T-cell (primary cell): ENCODE measurements around the gene CFAP54. TPM values are rescaled to one million over a fixed set of nuclear protein-coding genes. Genes with fewer than 3 reads are reported as not detected.

Experiments
- ATAC-seq, 4 experiments: fragments of 200-7000 bp in 3 of 4; fragments of 150-1000 bp in 1 of 4; cut with Tn5 transposase; replicated peaks in 1 of 4; 1 replicate in 3 of 4; 2 replicates in 1 of 4; pipeline ENCODE4 v1.10.0; 2021; ENCODE audit warnings: moderate library complexity in 3 of 4, mild to moderate bottlenecking in 2 of 4, moderate number of reproducible peaks in 1 of 4
- CTCF ChIA-PET, 2 donors: fragments of 300-600 bp; sonication (Branson Sonifier 250); formaldehyde crosslinking; loops; one replicate each; lab custom pipeline; 2022; ENCODE audit warnings: antibody characterized with exemption in 2 of 2; lab: Charles Lee
- POLR2A ChIA-PET, 2 donors: fragments of 300-600 bp; sonication (Branson Sonifier 250); formaldehyde crosslinking; loops; one replicate each; lab custom pipeline; 2022; ENCODE audit warnings: antibody characterized with exemption in 2 of 2; lab: Charles Lee
- DNase-seq, 35 experiments: peaks; one replicate each; pipeline versions ENCODE4 v3.0.0 to v3.0.0-alpha.2; 2013 to 2023
- H3K27ac ChIP-seq: one replicate; pipeline ENCODE4 v1.5.1; 2013; ENCODE audit warnings: low read length
- H3K27me3 ChIP-seq, 2 experiments: replicated peaks in 1 of 2; 1 replicate in 1 of 2; 2 replicates in 1 of 2; pipeline versions ENCODE4 v1.6.1 to v1.7.0; 2013; ENCODE audit warnings: low read length in 1 of 2, mixed read lengths in 1 of 2; ENCODE audit not compliant: control insufficient read depth in 2 of 2, insufficient read depth in 2 of 2; ENCODE audit errors: extremely low read depth in 1 of 2
- H3K36me3 ChIP-seq, 2 donors: 1 replicate in 1 of 2; 2 replicates in 1 of 2; pipeline versions ENCODE4 v1.6.1 to v1.7.0; 2013; ENCODE audit warnings: low read length in 1 of 2; ENCODE audit not compliant: control insufficient read depth in 2 of 2, insufficient read depth in 1 of 2; ENCODE audit errors: extremely low read depth in 1 of 2
- H3K4me1 ChIP-seq, 2 experiments: 1 replicate in 1 of 2; 2 replicates in 1 of 2; pipeline versions ENCODE4 v1.6.1 to v1.7.0; 2013; ENCODE audit warnings: low read length in 2 of 2, mixed read lengths in 1 of 2; ENCODE audit not compliant: insufficient read depth in 2 of 2, control insufficient read depth in 1 of 2; ENCODE audit errors: extremely low read depth in 1 of 2
- H3K4me3 ChIP-seq, 2 donors: 1 replicate in 1 of 2; 2 replicates in 1 of 2; pipeline versions ENCODE4 v1.5.1 to v1.7.0; 2013; ENCODE audit warnings: mild to moderate bottlenecking in 2 of 2, low read length in 1 of 2, moderate library complexity in 1 of 2; ENCODE audit not compliant: control insufficient read depth in 1 of 2; ENCODE audit errors: extremely low read depth in 1 of 2
- H3K9me3 ChIP-seq: 2 replicates; pipeline ENCODE4 v1.7.0; 2013
- H3K27ac Mint-ChIP-seq, 2 donors: one replicate each; pipeline ENCODE4 v1.8.0; 2020 to 2021; ENCODE audit warnings: mild to moderate bottlenecking in 2 of 2, mixed read lengths in 2 of 2
- H3K27me3 Mint-ChIP-seq, 2 donors: one replicate each; pipeline ENCODE4 v1.8.0; 2021 to 2022; ENCODE audit warnings: mixed read lengths in 2 of 2
- H3K36me3 Mint-ChIP-seq: one replicate; pipeline ENCODE4 v1.8.0; 2021; ENCODE audit warnings: mixed read lengths
- H3K4me1 Mint-ChIP-seq, 3 donors: one replicate each; pipeline ENCODE4 v1.8.0; 2020 to 2022; ENCODE audit warnings: mixed read lengths in 3 of 3, mild to moderate bottlenecking in 1 of 3
- H3K4me3 Mint-ChIP-seq, 3 donors: one replicate each; pipeline ENCODE4 v1.8.0; 2020 to 2022; ENCODE audit warnings: mild to moderate bottlenecking in 3 of 3, mixed read lengths in 3 of 3, moderate library complexity in 3 of 3
- H3K9me3 Mint-ChIP-seq, 3 donors: one replicate each; pipeline ENCODE4 v1.8.0; 2020 to 2022; ENCODE audit warnings: mixed read lengths in 3 of 3
- WGBS: methylation state at CpG from one replicate; pipeline ENCODE4 v1.1.5; 2013; ENCODE audit warnings: missing lambda C conversion rate; ENCODE audit not compliant: insufficient coverage; 5-methylcytosine and 5-hydroxymethylcytosine counted together
- total RNA-seq, 35 experiments: library from RNA in 6 of 35; stranded (reverse) in 6 of 35; fragments of 120-200 nt in 1 of 35; gene quantifications; one replicate each; pipeline versions ENCODE4 v1.2.1 to v1.2.4 and lab custom pipeline; 2013 to 2026

CFAP54 gene
- total RNA-seq, 5 donors from 2014 or later (not counting 1 experiment from before 2014, with no cell fraction given), result 0.47 to 0.95 (median 0.90) TPM

- H3K27me3 Mint-ChIP-seq, result no peaks in the 10 kb centered on the region
- no peak overlapping the region for H3K4me3 Mint-ChIP-seq
- H3K4me1 Mint-ChIP-seq, result no peaks in the 10 kb centered on the region
- H3K9me3 Mint-ChIP-seq, result no peaks in the 10 kb centered on the region
- WGBS, result 100% methylated on average over 2 of the region's 3 CpGs
- no peak overlapping the region for H3K27ac ChIP-seq
- no peak overlapping the region for H3K27ac Mint-ChIP-seq
- CTCF ChIA-PET, result interaction anchor here (0.6 to 0.7 kb wide), 3 partner anchors 112 to 451 kb away, joined by 3 to 9 read pairs (median 3); no protein-coding TSS in a partner anchor
- DNase-seq (no peak), ATAC-seq (no peak)
- H3K36me3 ChIP-seq, result no peaks in the 10 kb centered on the region
- no peaks in the 10 kb centered on the region for H3K4me1 ChIP-seq
- no peaks in the 10 kb centered on the region for H3K9me3 ChIP-seq
- POLR2A ChIA-PET, result no interaction called here
- H3K4me3 ChIP-seq, result no peak overlapping the region
- H3K27me3 ChIP-seq, result no peaks in the 10 kb centered on the region
- no peaks in the 10 kb centered on the region for H3K36me3 Mint-ChIP-seq
Observed at GRCh38 chr12:96510306-96510764, 21.0 kb downstream of the CFAP54 start.

GRCh38 chr12:96513166-96513565, 23.8 kb downstream of the CFAP54 start:
- H3K36me3 Mint-ChIP-seq, result no peaks in the 10 kb centered on the region
- WGBS, result 90% methylated on average over 5 of the region's 5 CpGs
- H3K9me3 Mint-ChIP-seq, result no peaks in the 10 kb centered on the region
- Histone ChIP-seq H3K27me3 (no peaks in the 10 kb centered on the region), H3K4me3 (no peak overlapping the region), H3K27ac (no peak overlapping the region), H3K9me3 (no peaks in the 10 kb centered on the region), H3K4me1 (peaks cover 0 to 7% of the 10 kb centered on the region in 2 experiments), H3K36me3 (no peaks in the 10 kb centered on the region)
- no peaks in the 10 kb centered on the region for H3K27me3 Mint-ChIP-seq
- DNase-seq, result no peak
- H3K27ac Mint-ChIP-seq, result no peak overlapping the region
- POLR2A ChIA-PET, result interaction anchor here (0.6 kb wide), 2 partner anchors 165 to 310 kb away, joined by 3 to 7 read pairs; no protein-coding TSS in a partner anchor
- ATAC-seq, result no peak
- H3K4me3 Mint-ChIP-seq, result no peak overlapping the region
- peaks cover 6 to 12% (median 10%) of the 10 kb centered on the region in 3 donors for H3K4me1 Mint-ChIP-seq
- CTCF ChIA-PET, result interaction anchor here in 1 of 2 donors (0.5 to 1.0 kb wide), 2 partner anchors 81 to 298 kb away, joined by 8 to 9 read pairs; no protein-coding TSS in a partner anchor

GRCh38 chr12:96513681-96514080, 24.3 kb downstream of the CFAP54 start:
- ChIA-PET CTCF (interaction anchor here in 1 of 2 donors (1.0 kb wide), 1 partner anchor 298 kb away, joined by 9 read pairs; no protein-coding TSS in a partner anchor), POLR2A (interaction anchor here (0.6 kb wide), 2 partner anchors 165 to 310 kb away, joined by 3 to 7 read pairs; no protein-coding TSS in a partner anchor)
- H3K9me3 ChIP-seq, result no peaks in the 10 kb centered on the region
- H3K4me1 ChIP-seq, result peaks cover 0 to 7% of the 10 kb centered on the region in 2 experiments
- no peak overlapping the region for H3K4me3 ChIP-seq
- peaks cover 6 to 12% (median 10%) of the 10 kb centered on the region in 3 donors for H3K4me1 Mint-ChIP-seq
- H3K27me3 Mint-ChIP-seq, result no peaks in the 10 kb centered on the region
- H3K27ac ChIP-seq, result no peak overlapping the region
- WGBS, result 100% methylated on average over 1 of the region's 4 CpGs
- H3K36me3 Mint-ChIP-seq, result no peaks in the 10 kb centered on the region
- H3K4me3 Mint-ChIP-seq, result no peak overlapping the region
- no peaks in the 10 kb centered on the region for H3K36me3 ChIP-seq
- no peak for DNase-seq
- no peaks in the 10 kb centered on the region for H3K27me3 ChIP-seq
- ATAC-seq, result no peak
- H3K9me3 Mint-ChIP-seq, result no peaks in the 10 kb centered on the region
- H3K27ac Mint-ChIP-seq, result no peak overlapping the region

- POLR2A ChIA-PET, result no interaction called here
- 100% methylated on average over 2 of the region's 3 CpGs for WGBS
- Histone ChIP-seq H3K27ac (no peak overlapping the region), H3K9me3 (no peaks in the 10 kb centered on the region), H3K36me3 (no peaks in the 10 kb centered on the region), H3K4me1 (peaks cover 0 to 7% of the 10 kb centered on the region in 2 experiments), H3K27me3 (no peaks in the 10 kb centered on the region), H3K4me3 (no peak overlapping the region)
- no peaks in the 10 kb centered on the region for H3K27me3 Mint-ChIP-seq
- H3K4me1 Mint-ChIP-seq, result peaks cover 6 to 12% (median 10%) of the 10 kb centered on the region in 3 donors
- no peak overlapping the region for H3K4me3 Mint-ChIP-seq
- ATAC-seq (no peak), DNase-seq (no peak)
- H3K9me3 Mint-ChIP-seq, result no peaks in the 10 kb centered on the region
- no peaks in the 10 kb centered on the region for H3K36me3 Mint-ChIP-seq
- CTCF ChIA-PET, result no interaction called here
- no peak overlapping the region for H3K27ac Mint-ChIP-seq
Observed at GRCh38 chr12:96514328-96514727, 25.0 kb downstream of the CFAP54 start.

- no peaks in the 10 kb centered on the region for H3K9me3 ChIP-seq
- ATAC-seq (peak; percentile 77 to 92 (median 83)), DNase-seq (peak; percentile 65 to 93 (median 83))
- Mint-ChIP-seq H3K9me3 (no peaks in the 10 kb centered on the region), H3K36me3 (no peaks in the 10 kb centered on the region), H3K4me3 (peak overlapping the region in 2 of 3 donors; percentile 35 to 37), H3K4me1 (peaks cover 6 to 12% (median 10%) of the 10 kb centered on the region in 3 donors), H3K27ac (peak overlapping the region; percentile 68 to 81), H3K27me3 (no peaks in the 10 kb centered on the region)
- H3K36me3 ChIP-seq, result no peaks in the 10 kb centered on the region
- peak overlapping the region; percentile 28 for H3K27ac ChIP-seq
- no peaks in the 10 kb centered on the region for H3K27me3 ChIP-seq
- peaks cover 0 to 7% of the 10 kb centered on the region in 2 experiments for H3K4me1 ChIP-seq
- H3K4me3 ChIP-seq, result no peak overlapping the region
- ChIA-PET CTCF (interaction anchor here (0.5 to 2.6 kb wide), 91 partner anchors 8 to 1397 kb away, joined by 3 to 47 read pairs (median 4); partner anchors contain the start of genes CDK17 (in 1 of the 2) and CFAP54 (in 1 of the 2)), POLR2A (interaction anchor here (0.5 to 1.6 kb wide), 10 partner anchors 9 to 574 kb away, joined by 3 to 9 read pairs (median 5); partner anchors contain the start of genes CCDC38 (in 1 of the 2), CDK17 (in 1 of the 2) and CFAP54 (in 1 of the 2))
- no CpG with 5 or more reads among the region's 8 CpGs for WGBS
Observed at GRCh38 chr12:96516472-96517430, 27.4 kb downstream of the CFAP54 start.

- Histone ChIP-seq H3K4me3 (no peak overlapping the region), H3K4me1 (peaks cover 0 to 7% of the 10 kb centered on the region in 2 experiments), H3K27ac (no peak overlapping the region), H3K9me3 (no peaks in the 10 kb centered on the region), H3K36me3 (no peaks in the 10 kb centered on the region), H3K27me3 (no peaks in the 10 kb centered on the region)
- ChIA-PET POLR2A (interaction anchor here in 1 of 2 donors (1.0 kb wide), 1 partner anchor 489 kb away, joined by 3 read pairs; no protein-coding TSS in a partner anchor), CTCF (interaction anchor here (0.6 to 1.6 kb wide), 4 partner anchors 34 to 485 kb away, joined by 3 to 4 read pairs (median 3); no protein-coding TSS in a partner anchor)
- H3K4me1 Mint-ChIP-seq, result peaks cover 7 to 12% (median 10%) of the 10 kb centered on the region in 3 donors
- no peaks in the 10 kb centered on the region for H3K36me3 Mint-ChIP-seq
- no peak overlapping the region for H3K27ac Mint-ChIP-seq
- WGBS, result no CpG with 5 or more reads among the region's 3 CpGs
- H3K27me3 Mint-ChIP-seq, result no peaks in the 10 kb centered on the region
- ATAC-seq (no peak), DNase-seq (no peak)
- H3K9me3 Mint-ChIP-seq, result no peaks in the 10 kb centered on the region
- no peak overlapping the region for H3K4me3 Mint-ChIP-seq
Observed at GRCh38 chr12:96520767-96521166, 31.4 kb downstream of the CFAP54 start.
